HUES6 (cell line): ENCODE data around the gene LTC4S.

Experiments
- H3K27ac ChIP-seq: 2 replicates; pipeline ENCODE4 v1.7.0; 2013; ENCODE audit warnings: low read depth, mild to moderate bottlenecking, low read length, inconsistent platforms
- H3K27me3 ChIP-seq: 2 replicates; pipeline ENCODE4 v1.6.1; 2013; ENCODE audit warnings: low read length; ENCODE audit not compliant: control insufficient read depth, insufficient read depth
- H3K36me3 ChIP-seq: 2 replicates; pipeline ENCODE4 v1.6.1; 2013; ENCODE audit warnings: low read length; ENCODE audit not compliant: control insufficient read depth, insufficient read depth
- H3K4me1 ChIP-seq: 2 replicates; pipeline ENCODE4 v1.6.1; 2013; ENCODE audit warnings: low read length; ENCODE audit not compliant: control insufficient read depth, insufficient read depth
- H3K4me3 ChIP-seq: 2 replicates; pipeline ENCODE4 v1.5.1; 2013; ENCODE audit warnings: low read depth, low read length
- H3K9ac ChIP-seq: one replicate; pipeline ENCODE4 v1.6.1; 2013; ENCODE audit warnings: mild to moderate bottlenecking, low read length
- H3K9me3 ChIP-seq: 2 replicates; pipeline ENCODE4 v1.6.1; 2013; ENCODE audit warnings: low read depth, low read length; ENCODE audit not compliant: control insufficient read depth, insufficient read depth

The LTC4S gene

DNA sequence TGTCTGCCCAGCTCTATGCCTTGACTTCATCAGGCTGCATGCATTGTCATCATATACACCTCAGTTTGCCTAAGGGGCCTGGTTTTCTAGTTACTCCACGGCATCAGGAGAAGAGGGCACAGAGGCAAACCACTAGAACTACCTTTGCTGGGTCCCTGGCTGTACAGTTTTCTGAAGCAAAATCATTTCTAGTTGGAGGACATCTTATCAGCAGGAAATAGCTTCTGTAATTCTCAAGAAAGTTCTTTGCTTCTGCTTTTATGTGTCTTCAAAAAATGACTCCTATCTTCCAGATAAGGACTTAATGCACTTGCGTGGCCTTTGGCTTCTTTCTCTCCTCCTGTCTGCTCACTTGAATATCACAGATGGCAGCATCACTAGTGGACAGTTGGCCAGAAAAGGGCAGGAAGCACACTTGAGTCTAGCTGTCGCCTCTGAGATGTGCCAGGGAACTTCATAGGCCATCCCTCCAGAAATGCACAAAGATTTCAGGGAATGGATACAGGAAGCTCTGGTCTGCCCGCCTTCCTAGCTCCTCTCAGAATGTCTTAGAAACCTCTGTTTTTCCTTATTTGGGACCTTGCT, 22.4 kb upstream of the LTC4S start:
- peaks cover 5% of the 10 kb centered on the region; the same call in 1 of the 2 replicates for H3K4me1 ChIP-seq
- no peak overlapping the region for H3K4me3 ChIP-seq
- H3K36me3 ChIP-seq, result peaks cover 91% of the 10 kb centered on the region
- H3K27ac ChIP-seq, result no peak overlapping the region
- H3K9me3 ChIP-seq, result no peaks in the 10 kb centered on the region
- no peaks in the 10 kb centered on the region for H3K27me3 ChIP-seq
- no peak overlapping the region for H3K9ac ChIP-seq

GRCh38 chr5:179772351-179772750, 21.4 kb upstream of the LTC4S start:
- Histone ChIP-seq H3K36me3 (peaks cover 90% of the 10 kb centered on the region), H3K4me1 (no peaks in the 10 kb centered on the region), H3K9me3 (no peaks in the 10 kb centered on the region), H3K4me3 (no peak overlapping the region), H3K9ac (no peak overlapping the region), H3K27ac (no peak overlapping the region), H3K27me3 (no peaks in the 10 kb centered on the region)

DNA sequence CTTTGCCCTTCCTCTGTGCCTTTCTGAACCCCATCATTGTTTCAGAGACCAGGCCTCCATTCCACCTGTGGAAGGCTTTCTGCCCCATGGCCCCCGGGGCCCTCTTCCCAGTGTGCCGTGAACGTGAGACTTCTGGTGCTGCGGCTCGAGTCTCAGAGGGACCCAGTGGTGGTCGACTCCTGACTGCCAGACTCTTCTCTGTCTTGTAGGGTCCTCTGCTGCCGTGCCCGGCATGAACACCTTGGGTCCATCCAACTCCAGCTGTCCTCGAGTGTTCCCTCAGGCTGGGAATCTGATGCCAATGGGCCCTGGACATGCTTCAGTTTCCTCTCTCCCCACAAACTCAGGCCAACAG, 20.1 kb upstream of the LTC4S start:
- Histone ChIP-seq H3K27ac (no peak overlapping the region), H3K9me3 (no peaks in the 10 kb centered on the region), H3K36me3 (peaks cover 93% of the 10 kb centered on the region), H3K4me3 (no peak overlapping the region), H3K27me3 (no peaks in the 10 kb centered on the region), H3K9ac (no peak overlapping the region), H3K4me1 (no peaks in the 10 kb centered on the region)

DNA sequence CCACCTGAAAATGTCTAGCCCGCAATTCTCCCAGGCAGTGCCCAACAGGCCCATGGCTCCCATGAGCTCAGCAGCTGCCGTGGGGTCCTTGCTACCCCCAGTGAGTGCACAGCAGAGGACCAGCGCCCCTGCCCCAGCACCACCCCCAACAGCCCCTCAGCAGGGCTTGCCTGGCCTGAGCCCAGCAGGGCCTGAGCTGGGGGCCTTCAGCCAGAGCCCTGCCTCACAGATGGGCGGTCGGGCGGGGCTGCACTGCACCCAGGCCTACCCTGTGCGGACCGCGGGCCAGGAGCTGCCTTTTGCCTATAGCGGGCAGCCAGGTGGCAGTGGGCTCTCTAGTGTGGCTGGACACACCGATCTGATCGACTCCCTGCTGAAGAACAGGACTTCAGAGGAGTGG, 19.3 kb upstream of the LTC4S start:
- Histone ChIP-seq H3K27me3 (no peaks in the 10 kb centered on the region), H3K36me3 (peaks cover 92% of the 10 kb centered on the region), H3K4me1 (no peaks in the 10 kb centered on the region), H3K27ac (no peak overlapping the region), H3K9me3 (no peaks in the 10 kb centered on the region), H3K4me3 (no peak overlapping the region), H3K9ac (no peak overlapping the region)

- no peak overlapping the region for H3K27ac ChIP-seq
- no peaks in the 10 kb centered on the region for H3K9me3 ChIP-seq
- no peak overlapping the region for H3K9ac ChIP-seq
- H3K4me3 ChIP-seq, result no peak overlapping the region
- H3K27me3 ChIP-seq, result no peaks in the 10 kb centered on the region
- no peaks in the 10 kb centered on the region for H3K4me1 ChIP-seq
- H3K36me3 ChIP-seq, result peaks cover 79% of the 10 kb centered on the region
Measured at GRCh38 chr5:179776411-179776938, 17.3 kb upstream of the LTC4S start.

GRCh38 chr5:179777456-179777855, 16.3 kb upstream of the LTC4S start:
- H3K4me1 ChIP-seq, result no peaks in the 10 kb centered on the region
- peaks cover 69% of the 10 kb centered on the region for H3K36me3 ChIP-seq
- no peaks in the 10 kb centered on the region for H3K27me3 ChIP-seq
- H3K27ac ChIP-seq, result no peak overlapping the region
- H3K9me3 ChIP-seq, result no peaks in the 10 kb centered on the region
- H3K9ac ChIP-seq, result no peak overlapping the region
- H3K4me3 ChIP-seq, result no peak overlapping the region

GRCh38 chr5:179777909-179778308, 15.9 kb upstream of the LTC4S start:
- no peaks in the 10 kb centered on the region for H3K27me3 ChIP-seq
- H3K27ac ChIP-seq, result no peak overlapping the region
- no peaks in the 10 kb centered on the region for H3K4me1 ChIP-seq
- H3K9me3 ChIP-seq, result no peaks in the 10 kb centered on the region
- H3K4me3 ChIP-seq, result no peak overlapping the region
- H3K36me3 ChIP-seq, result peaks cover 66% of the 10 kb centered on the region
- H3K9ac ChIP-seq, result no peak overlapping the region

DNA sequence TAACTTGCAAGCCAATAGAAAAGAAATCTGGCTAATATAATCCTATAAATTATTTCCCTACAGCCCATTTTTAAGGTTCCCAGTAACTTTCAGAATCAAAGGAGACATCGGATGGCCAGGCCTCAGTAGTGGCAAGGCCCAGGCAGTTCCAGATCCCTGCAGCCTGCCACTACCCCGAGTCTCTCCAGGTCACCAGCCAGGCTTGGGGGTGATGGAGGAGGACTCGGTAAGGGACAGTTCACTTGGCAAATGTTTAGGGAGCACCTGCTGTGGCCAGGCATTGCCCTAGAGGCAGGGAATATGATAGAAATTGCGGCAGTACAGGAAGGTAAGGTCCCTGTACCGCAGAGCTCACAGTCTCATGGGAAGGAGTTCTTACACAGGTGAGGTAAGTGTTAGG, 15.2 kb upstream of the LTC4S start:
- no peak overlapping the region for H3K27ac ChIP-seq
- no peaks in the 10 kb centered on the region for H3K27me3 ChIP-seq
- H3K4me1 ChIP-seq, result no peaks in the 10 kb centered on the region
- H3K36me3 ChIP-seq, result peaks cover 59% of the 10 kb centered on the region
- H3K9ac ChIP-seq, result no peak overlapping the region
- H3K4me3 ChIP-seq, result no peak overlapping the region
- H3K9me3 ChIP-seq, result no peaks in the 10 kb centered on the region

DNA sequence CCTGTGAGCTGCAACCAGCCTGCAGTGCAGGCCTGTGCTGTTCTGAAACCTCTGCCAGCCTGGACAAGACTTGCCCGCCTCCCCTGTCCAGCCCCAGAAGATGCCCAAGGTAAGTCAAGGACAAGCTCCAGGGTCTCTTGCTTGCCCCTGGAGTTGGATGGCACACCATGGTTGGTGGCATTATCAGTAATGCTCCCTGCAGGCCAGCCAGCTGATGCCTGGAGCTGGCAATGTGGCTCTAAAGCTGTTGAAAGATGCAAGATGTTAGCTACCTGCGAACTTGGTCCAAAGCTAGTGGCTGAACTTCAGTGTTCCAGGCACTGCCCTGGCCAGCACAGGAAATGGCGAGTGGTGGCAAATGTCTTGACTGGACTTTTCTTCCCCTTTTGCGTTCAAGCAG, 14.0 kb upstream of the LTC4S start:
- H3K27ac ChIP-seq, result no peak overlapping the region
- H3K4me3 ChIP-seq, result no peak overlapping the region
- H3K9me3 ChIP-seq, result no peaks in the 10 kb centered on the region
- H3K36me3 ChIP-seq, result peaks cover 47% of the 10 kb centered on the region
- H3K4me1 ChIP-seq, result no peaks in the 10 kb centered on the region
- H3K27me3 ChIP-seq, result no peaks in the 10 kb centered on the region
- H3K9ac ChIP-seq, result no peak overlapping the region

DNA sequence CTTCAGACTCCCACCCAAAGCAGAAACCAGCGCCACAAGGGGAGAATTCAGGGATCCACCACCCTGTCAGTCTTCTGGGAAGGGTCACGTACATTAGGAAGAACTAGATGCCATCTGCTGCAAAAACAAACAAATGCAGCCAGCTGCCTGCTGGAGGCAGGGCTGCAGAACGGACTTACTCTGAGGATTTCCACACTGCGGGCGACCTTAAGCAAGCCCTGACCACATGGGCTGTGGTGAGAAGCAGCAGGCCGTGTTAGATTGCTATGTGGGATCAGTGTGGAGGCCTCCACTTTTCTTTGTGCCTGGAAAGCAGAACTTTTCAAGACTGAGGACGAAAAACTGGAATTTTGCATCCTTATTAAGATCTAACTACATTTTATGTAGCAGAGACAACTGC, 13.4 kb upstream of the LTC4S start:
- H3K9ac ChIP-seq, result no peak overlapping the region
- H3K36me3 ChIP-seq, result peaks cover 43% of the 10 kb centered on the region
- no peak overlapping the region for H3K27ac ChIP-seq
- H3K27me3 ChIP-seq, result no peaks in the 10 kb centered on the region
- H3K9me3 ChIP-seq, result no peaks in the 10 kb centered on the region
- H3K4me1 ChIP-seq, result no peaks in the 10 kb centered on the region
- no peak overlapping the region for H3K4me3 ChIP-seq

GRCh38 chr5:179781846-179782245, 11.9 kb upstream of the LTC4S start:
- Histone ChIP-seq H3K4me1 (no peaks in the 10 kb centered on the region), H3K27ac (no peak overlapping the region), H3K36me3 (peaks cover 29% of the 10 kb centered on the region), H3K9ac (no peak overlapping the region), H3K4me3 (no peak overlapping the region), H3K27me3 (no peaks in the 10 kb centered on the region), H3K9me3 (no peaks in the 10 kb centered on the region)

GRCh38 chr5:179783128-179783527, 10.7 kb upstream of the LTC4S start:
- H3K9me3 ChIP-seq, result peaks cover under 1% of the 10 kb centered on the region; the same call in 1 of the 2 replicates

More at GRCh38 chr5:179783128-179783527, 10.7 kb upstream of the LTC4S start:
- H3K27me3 ChIP-seq, result no peaks in the 10 kb centered on the region
- no peak overlapping the region for H3K9ac ChIP-seq
- H3K27ac ChIP-seq, result no peak overlapping the region
- no peaks in the 10 kb centered on the region for H3K4me1 ChIP-seq
- no peak overlapping the region for H3K4me3 ChIP-seq
- peaks cover 19% of the 10 kb centered on the region for H3K36me3 ChIP-seq
